IPS-18c (cell line): Measurements from ENCODE around the gene CCDC188.
"Not testable (repeated sequence)": the region's sequence is repeated elsewhere in the genome, so short reads cannot be mapped to it uniquely, and the experiment has no call there.

ENCODE experiments used
- H3K4me3 ChIP-seq: 2 replicates; pipeline ENCODE4 v1.7.0; 2013; ENCODE audit warnings: low read depth, mild to moderate bottlenecking, low read length, moderate library complexity; ENCODE audit not compliant: insufficient read depth
- H3K9me3 ChIP-seq: one replicate; pipeline ENCODE4 v1.6.1; 2013; ENCODE audit warnings: mild to moderate bottlenecking, low read length, moderate library complexity; ENCODE audit not compliant: control insufficient read depth, insufficient read depth

Gene CCDC188

GRCh38 chr22:20175597-20175900, 24.7 kb upstream of the CCDC188 start:
- no peak overlapping the region for H3K4me3 ChIP-seq
- no peaks in the 10 kb centered on the region for H3K9me3 ChIP-seq

GRCh38 chr22:20174785-20175596, 24.1 kb upstream of the CCDC188 start:
- Histone ChIP-seq H3K4me3 (no peak overlapping the region), H3K9me3 (no peaks in the 10 kb centered on the region)

GRCh38 chr22:20173772-20174171, 22.9 kb upstream of the CCDC188 start:
- no peak overlapping the region for H3K4me3 ChIP-seq
- no peaks in the 10 kb centered on the region for H3K9me3 ChIP-seq

- H3K9me3 ChIP-seq = no peaks in the 10 kb centered on the region
- H3K4me3 ChIP-seq = no peak overlapping the region
Observed at GRCh38 chr22:20173246-20173645, 22.4 kb upstream of the CCDC188 start.

- no peak overlapping the region for H3K4me3 ChIP-seq
- H3K9me3 ChIP-seq = no peaks in the 10 kb centered on the region
Observed at GRCh38 chr22:20172141-20172613, 21.3 kb upstream of the CCDC188 start.

GRCh38 chr22:20171288-20172140, 20.7 kb upstream of the CCDC188 start:
- Histone ChIP-seq H3K4me3 (no peak overlapping the region), H3K9me3 (no peaks in the 10 kb centered on the region)

- H3K4me3 ChIP-seq = no peak overlapping the region
- H3K9me3 ChIP-seq = no peaks in the 10 kb centered on the region
Observed at GRCh38 chr22:20170170-20170569, 19.3 kb upstream of the CCDC188 start.

GRCh38 chr22:20169253-20169822, 18.5 kb upstream of the CCDC188 start:
- Histone ChIP-seq H3K4me3 (no peak overlapping the region), H3K9me3 (no peaks in the 10 kb centered on the region)

- H3K9me3 ChIP-seq = peaks cover 2% of the 10 kb centered on the region
- H3K4me3 ChIP-seq = no peak overlapping the region
Observed at GRCh38 chr22:20167643-20168322, 16.9 kb upstream of the CCDC188 start.

- H3K9me3 ChIP-seq = peaks cover 2% of the 10 kb centered on the region
- H3K4me3 ChIP-seq = no peak overlapping the region
Observed at GRCh38 chr22:20166703-20167102, 15.8 kb upstream of the CCDC188 start.

GRCh38 chr22:20165913-20166312, 15.1 kb upstream of the CCDC188 start:
- Histone ChIP-seq H3K9me3 (peaks cover 2% of the 10 kb centered on the region), H3K4me3 (no peak overlapping the region)

- Histone ChIP-seq H3K4me3 (no peak overlapping the region), H3K9me3 (peaks cover 2% of the 10 kb centered on the region)
Observed at GRCh38 chr22:20165421-20165820, 14.6 kb upstream of the CCDC188 start.

GRCh38 chr22:20164863-20165262, 14.0 kb upstream of the CCDC188 start:
- Histone ChIP-seq H3K9me3 (peaks cover 2% of the 10 kb centered on the region), H3K4me3 (no peak overlapping the region)

GRCh38 chr22:20160041-20160440, 9.2 kb upstream of the CCDC188 start:
- Histone ChIP-seq H3K4me3 (no peak overlapping the region), H3K9me3 (peaks cover 2% of the 10 kb centered on the region)

GRCh38 chr22:20159531-20159930, 8.7 kb upstream of the CCDC188 start:
- H3K9me3 ChIP-seq, H3K4me3 ChIP-seq: not testable (repeated sequence)

GRCh38 chr22:20159076-20159475, 8.2 kb upstream of the CCDC188 start:
- no peak overlapping the region for H3K4me3 ChIP-seq

GRCh38 chr22:20158391-20159036, 7.7 kb upstream of the CCDC188 start:
- no peak overlapping the region for H3K4me3 ChIP-seq
- peaks cover 2% of the 10 kb centered on the region for H3K9me3 ChIP-seq

More at GRCh38 chr22:20159076-20159475, 8.2 kb upstream of the CCDC188 start:
- peaks cover 2% of the 10 kb centered on the region for H3K9me3 ChIP-seq
